Occipital lobe (tissue), 2 donors: Measurements from ENCODE around the gene FAM20C. TPM values are rescaled to one million over a fixed set of nuclear protein-coding genes. Genes with fewer than 3 reads are reported as not detected.

Source experiments
- DNase-seq: peaks from one replicate; lab custom pipeline; 2025; lab: John Stamatoyannopoulos, UW
- total RNA-seq: library from RNA; depleted of rRNA; stranded (reverse); fragments of >200 nt; gene quantifications from one replicate; pipeline ENCODE4 v1.2.3, GENCODE V29; 2014

Gene FAM20C
- total RNA-seq, 1 donor from 2014 or later = 18.1 TPM

GRCh38 chr7:266851-267840 is 74.8 kb downstream of the FAM20C start:
- no peak for DNase-seq

DNA sequence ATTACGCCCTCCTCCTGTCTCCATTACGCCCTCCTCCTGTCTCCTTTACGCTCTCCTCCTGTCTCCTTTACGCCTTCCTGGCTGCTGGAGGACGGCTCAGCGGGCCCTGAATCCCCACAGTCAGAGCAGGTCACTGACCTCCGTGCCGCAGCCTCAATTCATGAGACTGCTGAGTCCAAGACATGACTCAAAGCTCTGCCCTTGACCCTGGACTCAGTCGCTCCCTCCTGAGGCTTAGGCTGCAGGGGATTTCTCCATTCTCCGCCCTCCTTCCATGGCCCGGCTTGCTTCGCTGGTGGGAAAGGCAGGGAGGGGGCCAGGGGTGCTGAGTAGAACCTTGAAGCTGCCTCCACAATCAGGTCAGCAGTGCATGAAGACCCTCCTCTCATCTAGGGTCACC is 76.6 kb downstream of the FAM20C start:
- DNase-seq = no peak

- DNase-seq = no peak
Observed at GRCh38 chr7:269721-270120, 77.3 kb downstream of the FAM20C start.

- no peak for DNase-seq
Observed at GRCh38 chr7:270351-270983, 78.1 kb downstream of the FAM20C start.

DNA sequence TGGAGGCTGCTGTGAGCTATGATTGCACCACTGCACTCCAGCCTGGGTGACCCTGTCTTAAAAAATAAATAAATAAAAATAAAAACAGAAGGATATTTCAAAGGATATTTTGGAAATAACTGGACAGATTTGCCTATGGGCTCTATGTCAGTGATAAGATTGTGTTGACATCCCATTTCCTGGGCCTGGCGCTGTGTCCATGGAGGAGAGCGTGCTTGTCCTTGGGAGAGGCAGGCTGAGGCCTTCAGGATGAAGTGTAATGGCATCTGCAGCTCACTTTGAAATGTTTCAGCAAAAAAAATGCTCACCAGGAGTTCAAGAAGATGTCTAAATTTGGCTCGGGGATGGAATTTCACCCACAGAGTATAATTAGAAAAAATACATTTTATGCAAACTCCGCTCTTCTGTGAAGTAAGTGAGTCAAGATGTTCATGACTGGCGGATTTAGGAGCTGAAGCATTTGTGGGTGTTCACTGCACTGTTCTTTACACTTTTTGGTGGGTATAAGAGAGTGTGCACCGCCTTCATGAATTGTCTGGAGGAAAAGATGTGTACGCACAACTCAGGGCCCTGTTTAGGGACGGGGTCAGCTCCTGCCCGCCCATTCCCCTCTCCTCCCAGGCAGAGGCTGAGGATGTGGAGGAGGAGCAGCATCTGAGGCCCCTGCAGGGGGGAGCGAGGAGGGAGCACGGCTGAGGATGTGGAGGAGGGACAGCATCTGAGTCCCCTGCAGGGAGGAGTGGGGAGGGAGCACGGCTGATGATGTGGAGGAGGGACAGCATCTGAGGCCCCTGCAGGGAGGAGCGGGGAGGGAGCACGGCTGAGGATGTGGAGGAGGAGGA is 79.1 kb downstream of the FAM20C start:
- DNase-seq = no peak

DNA sequence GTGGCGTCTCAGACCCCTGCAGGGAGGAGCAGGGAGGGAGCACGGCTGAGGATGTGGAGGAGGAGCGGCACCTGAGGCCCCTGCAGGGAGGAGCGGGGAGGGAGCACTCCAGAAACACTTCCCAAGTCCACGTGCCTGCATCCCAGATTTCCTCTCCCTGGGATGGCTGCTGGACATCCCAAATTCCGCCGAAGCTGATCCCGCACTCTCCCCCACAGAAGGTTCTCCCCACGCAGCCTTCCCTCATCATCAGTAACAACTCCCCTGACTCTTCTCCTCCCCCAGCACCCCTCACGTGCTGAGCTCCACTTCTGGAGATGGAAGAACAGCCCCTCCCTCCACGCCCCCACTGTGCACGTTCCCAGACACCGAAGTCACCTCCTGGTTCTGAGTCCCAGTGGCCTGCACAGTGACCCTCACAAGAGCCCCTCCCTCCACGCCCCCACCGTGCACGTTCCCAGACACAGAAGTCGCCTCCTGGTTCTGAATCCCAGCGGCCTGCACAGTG is 79.8 kb downstream of the FAM20C start:
- no peak for DNase-seq

DNA sequence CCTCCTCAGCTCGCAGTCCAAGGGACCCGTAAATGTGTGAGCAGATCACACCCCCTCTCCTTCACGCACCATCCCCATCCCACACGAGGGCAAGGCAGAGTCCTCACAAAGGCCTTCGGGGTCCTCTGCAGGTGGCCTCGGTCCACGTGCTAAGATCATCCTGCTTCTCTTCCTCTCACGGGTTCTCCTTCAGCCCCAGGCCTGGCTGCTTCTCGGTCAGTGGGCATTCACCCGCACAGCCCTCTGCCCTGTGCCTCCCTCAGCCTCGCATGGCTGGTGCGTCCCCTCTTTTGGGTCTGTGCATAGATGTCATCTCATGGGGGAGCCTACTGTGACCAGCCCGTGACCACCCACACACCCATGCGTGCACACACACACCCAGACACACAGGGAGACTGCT is 80.3 kb downstream of the FAM20C start:
- no peak for DNase-seq

- no peak for DNase-seq
Observed at GRCh38 chr7:273327-273726, 81.0 kb downstream of the FAM20C start.

DNA sequence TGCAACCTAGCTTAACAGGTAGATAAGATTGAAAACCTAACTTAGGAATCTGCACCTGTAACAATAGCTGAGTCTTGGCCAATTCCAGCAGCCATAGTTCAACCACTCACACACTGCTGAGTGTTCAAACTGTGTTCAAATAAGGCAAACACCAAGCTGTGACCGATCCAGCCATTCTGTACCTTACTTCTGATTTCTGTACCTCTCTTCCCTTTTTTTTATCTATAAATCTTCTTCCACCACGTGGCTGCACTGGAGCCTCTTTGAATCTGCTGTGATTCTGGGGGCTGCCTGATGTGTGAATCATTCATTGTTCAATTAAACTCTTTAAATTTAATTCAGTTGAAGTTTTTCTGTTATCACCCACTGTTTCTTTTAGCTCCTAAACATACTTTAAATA is 81.9 kb downstream of the FAM20C start:
- no peak for DNase-seq

DNA sequence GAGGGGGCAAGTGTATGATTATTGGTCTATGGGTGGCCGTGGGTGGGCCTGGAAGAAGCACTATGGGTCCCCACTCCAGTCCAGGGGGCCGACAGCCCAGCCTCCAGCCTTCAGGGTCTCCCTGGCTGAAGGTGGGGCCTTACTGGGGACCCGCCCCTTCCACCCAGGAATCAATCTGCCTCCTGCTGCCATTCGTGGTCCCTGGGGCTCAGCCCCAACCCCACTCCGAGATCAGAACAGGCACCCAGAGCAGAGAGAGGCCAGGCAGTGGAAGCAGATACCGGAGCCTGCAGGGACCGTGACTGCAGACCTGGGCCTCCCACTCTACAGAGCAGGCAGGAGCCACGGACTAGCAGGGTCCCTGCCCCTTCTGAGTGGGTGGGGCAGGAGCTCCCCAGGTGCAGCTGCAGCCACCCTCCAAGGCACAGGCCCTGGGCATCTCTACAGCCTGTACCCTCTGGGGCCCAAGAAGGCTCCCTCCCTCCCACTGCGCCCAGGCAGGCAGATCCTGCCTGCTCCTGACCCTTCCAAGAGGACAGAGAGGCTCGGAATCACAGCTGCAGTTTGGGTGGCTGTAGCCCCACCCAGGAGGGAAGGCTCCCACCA is 84.0 kb downstream of the FAM20C start:
- no peak for DNase-seq

GRCh38 chr7:277228-277627 is 84.9 kb downstream of the FAM20C start:
- no peak for DNase-seq

DNA sequence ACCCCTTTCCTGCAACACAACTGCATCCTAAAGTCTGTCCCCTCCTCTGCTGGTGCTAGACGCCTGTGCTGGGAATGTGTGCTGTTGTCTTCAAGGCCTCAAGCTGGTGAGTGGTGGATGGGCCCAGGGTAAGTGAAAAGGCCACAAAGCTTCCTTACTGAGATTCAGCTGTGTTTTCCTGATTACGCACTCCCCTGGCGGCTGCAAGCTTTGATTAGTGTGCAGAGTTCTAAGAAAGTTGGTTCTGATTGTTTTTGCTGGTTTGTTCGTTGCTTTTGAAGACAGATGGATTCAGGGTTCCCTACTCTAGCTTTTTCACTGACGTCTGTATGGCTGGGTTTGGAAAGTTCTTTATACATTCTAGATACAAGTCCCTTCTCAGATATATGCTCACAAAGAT is 85.7 kb downstream of the FAM20C start:
- no peak for DNase-seq

DNA sequence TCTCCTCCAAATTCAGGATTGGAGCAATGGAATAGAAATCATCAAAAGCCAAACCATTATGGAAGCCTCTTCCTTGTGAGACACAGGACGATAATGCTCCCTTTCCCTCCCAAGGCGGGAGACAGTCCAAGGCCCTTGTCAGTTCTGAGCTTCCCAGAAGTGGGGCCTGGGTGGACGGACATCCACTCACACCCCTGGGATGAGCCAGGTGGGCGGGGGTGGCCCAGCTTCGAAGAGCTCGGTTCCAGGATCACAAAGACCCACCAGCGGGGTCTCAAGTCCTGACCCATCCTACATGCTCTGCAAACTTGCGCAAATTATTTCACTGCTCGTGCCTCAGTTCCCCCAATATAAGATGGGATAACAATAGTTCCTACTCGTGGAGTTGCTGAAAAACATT is 87.5 kb downstream of the FAM20C start:
- DNase-seq = no peak

DNA sequence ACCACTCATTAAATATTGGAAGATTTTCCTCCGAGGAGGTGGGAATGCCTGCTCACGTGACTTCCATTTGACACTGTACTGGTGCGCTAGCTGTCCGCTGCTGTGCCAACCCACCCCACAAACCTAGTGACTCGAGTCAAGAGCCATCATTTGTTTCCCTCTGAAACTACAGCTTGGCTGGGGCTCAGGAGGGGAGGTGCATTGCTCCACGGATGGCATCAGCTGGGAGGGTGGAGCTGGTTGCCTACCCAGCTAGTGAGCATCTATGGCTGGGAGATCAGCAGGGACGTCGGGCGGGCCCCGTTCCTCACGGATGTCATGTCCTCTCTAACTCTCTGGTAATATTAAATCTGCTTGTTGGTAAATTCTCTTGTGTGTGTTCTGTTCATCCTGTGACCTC is 88.1 kb downstream of the FAM20C start:
- DNase-seq = no peak

GRCh38 chr7:281637-282036 is 89.3 kb downstream of the FAM20C start:
- no peak for DNase-seq

- no peak for DNase-seq
Observed at GRCh38 chr7:282621-283020, 90.2 kb downstream of the FAM20C start.

DNA sequence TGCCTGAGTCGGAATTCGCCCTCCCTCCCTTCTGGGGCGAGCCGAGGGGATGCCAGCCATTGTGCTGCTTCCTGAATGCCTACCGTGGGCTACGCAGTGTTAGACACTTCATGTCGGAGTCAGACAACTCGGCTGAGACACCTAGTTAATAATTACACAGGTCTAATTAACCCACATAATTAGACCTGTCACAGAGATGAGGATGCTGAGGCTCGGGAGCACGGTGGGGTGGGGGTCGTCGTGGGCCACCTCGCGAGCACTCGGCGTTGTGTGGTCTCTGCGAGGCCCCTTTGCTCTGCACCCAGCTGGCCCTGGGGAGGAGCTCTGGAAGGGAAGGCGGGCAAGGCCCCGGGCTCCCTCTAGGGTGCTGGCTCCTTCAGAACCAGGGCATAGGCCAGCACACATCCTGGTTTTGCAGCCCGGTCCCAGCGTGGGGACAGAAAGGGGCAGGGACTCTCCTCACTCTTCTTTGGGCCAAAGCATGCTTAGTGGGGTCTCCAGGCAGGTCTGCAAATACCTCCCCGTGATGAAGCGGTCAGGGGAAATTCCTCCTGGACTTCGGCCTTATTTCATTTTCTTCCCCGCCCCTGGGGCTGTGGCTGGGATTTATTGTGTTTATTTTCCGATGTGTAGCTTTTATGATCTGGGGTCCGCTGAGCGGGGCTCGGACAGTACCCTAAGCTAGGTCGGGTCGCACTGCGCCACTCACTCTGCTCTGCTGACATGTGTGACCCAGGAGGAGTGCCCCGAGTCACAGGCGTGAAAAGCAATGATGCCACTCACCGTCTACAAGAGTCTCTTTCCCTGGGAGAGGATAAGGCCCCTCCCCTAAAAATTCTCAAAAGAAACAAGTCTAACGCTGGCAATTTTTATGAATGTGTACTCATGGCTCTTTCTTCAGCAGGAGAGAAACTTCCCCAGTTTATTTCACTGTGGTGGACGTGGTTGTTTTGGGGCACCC is 92.7 kb downstream of the FAM20C start:
- DNase-seq = no peak

DNA sequence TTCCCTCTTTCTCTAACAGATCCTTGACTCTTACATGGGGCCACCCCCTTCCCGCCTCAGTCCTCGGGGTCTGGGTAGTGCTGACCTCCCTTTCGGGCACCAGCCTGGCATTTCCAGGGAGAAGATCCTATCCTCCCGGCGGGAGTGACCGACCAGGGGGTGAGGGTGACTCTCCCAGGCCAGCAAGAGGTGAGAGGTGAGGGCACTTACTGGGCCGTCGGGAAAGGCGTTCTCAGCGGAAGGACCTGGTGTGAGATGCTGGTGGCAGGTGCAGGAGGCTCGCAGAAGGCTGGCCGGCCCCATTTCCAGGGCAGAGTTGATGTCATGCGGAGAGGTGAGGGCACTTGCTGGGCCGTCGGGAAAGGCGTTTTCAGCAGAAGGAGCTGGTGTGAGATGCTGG is 93.4 kb downstream of the FAM20C start:
- DNase-seq = no peak

- no peak for DNase-seq
Observed at GRCh38 chr7:286266-286665, 93.9 kb downstream of the FAM20C start.

GRCh38 chr7:288671-289101 is 96.3 kb downstream of the FAM20C start:
- DNase-seq = no peak
